ENCODE results near the gene CBX5.
"Not testable (repeated sequence)": the region's sequence is repeated elsewhere in the genome, so short reads cannot be mapped to it uniquely, and the experiment has no call there.

CBX5 gene

DNA sequence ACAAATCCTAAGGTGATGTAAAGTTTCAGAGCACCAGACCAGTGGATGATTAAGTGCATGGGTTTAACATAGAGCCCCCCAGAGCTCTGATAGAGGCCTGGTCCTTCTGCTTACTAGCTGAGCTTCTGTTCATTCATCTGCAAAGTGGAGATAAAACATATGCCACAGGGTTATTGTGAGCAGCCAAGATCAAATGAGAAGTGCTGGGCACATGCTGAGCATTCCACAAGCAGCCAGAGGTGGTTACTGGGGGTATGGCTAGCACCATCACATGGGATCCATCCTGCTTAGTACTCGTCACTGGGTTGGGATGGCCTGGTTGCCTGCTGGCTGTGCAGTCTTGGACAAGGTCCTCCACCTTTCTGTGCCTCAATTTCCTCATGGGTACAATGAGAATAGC, 73.1 kb downstream of the CBX5 start:
- in situ Hi-C loops (cut with MboI; ENCODE audit: low sequenced_read_pairs): loop anchor here (10.0 to 25.0 kb wide), 2 partner anchors 182 to 444 kb away; partner anchors contain the start of genes CISTR and HOXC6

DNA sequence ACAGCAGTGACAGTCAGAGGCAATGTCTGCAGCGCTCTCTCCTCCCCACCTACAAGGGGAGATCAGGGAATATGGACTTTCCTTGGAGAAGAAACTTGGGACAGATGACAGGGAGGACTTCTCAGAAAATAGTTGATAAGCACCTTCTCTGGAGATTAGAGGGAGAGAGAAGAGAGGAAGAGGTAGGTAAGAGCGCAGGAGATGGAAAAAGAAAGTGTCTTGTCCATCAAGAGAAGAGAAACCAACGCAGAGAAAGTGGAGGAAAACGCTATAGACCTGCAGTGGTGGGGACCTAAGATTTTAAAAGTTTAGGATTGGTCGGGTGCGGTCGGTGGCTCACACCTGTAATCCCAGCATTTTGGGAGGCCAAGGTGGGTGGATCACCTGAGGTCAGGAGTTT, 75.6 kb downstream of the CBX5 start:
- in situ Hi-C loops (cut with MboI; ENCODE audit: low sequenced_read_pairs): loop anchor here (10.0 to 25.0 kb wide), 2 partner anchors 180 to 442 kb away; partner anchors contain the start of genes CISTR and HOXC6

DNA sequence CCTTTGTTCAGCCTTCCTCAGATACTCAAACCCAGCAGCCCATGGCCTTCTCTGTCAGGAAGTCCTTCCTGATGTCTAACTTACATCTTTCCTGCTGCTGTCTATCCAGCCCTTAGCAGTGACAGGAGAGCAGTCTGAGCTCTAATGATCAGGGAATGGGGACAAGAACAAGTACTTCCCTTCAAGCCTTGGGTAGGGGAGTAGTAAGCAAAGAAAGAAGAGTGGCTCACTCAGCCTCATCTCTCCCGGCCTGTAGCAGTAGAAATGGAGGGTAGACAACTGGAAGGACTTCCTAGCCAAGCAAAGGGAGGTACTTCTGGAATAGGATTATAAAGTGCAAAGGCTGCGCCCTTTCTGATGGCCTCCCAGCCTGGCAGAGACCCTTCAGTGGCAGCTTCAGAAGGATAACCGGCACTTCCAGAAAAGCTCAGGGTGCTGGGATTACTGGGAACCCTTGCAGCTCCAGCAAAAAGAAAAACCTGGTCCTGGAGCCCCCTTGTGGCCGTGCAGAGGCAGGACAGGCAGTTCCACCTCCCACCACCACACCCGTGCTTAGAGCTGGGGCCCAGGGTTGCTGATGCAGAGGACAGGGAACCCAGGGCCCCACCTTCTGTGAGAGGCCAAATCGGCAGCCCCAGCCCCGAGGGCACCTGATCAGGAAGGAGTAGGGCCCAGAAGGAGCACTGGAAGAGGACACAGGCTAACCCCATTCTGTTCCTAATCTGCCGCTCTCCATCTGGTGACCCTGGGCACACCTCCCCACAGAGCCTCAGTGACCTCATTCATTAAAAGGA, 78.7 kb downstream of the CBX5 start:
- in situ Hi-C loops (cut with MboI; ENCODE audit: low sequenced_read_pairs): loop anchor here (10.0 to 25.0 kb wide), 2 partner anchors 176 to 439 kb away; partner anchors contain the start of genes CISTR and HOXC6

DNA sequence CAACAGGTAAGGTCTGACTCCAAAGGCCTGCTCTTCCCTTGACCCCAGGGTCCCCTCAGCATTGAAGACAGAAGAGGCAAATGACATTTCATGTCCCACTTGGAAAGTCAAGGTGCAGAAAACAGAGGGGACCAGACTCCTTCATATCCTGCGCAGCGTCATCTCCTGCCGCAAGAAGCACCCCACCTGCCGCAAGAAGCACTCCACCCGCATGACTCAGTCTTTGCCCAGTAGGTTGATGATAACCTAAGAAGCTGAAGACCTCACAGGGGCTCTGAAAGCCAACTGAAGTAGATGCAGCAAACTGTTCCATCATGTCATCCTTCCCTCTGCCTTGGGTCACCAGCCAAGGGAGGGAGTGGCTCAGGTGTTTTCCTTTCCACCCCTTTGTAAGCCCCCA, 79.5 kb downstream of the CBX5 start:
- in situ Hi-C loops (cut with MboI; ENCODE audit: low sequenced_read_pairs): loop anchor here (10.0 to 25.0 kb wide), 2 partner anchors 176 to 438 kb away; partner anchors contain the start of genes CISTR and HOXC6

DNA sequence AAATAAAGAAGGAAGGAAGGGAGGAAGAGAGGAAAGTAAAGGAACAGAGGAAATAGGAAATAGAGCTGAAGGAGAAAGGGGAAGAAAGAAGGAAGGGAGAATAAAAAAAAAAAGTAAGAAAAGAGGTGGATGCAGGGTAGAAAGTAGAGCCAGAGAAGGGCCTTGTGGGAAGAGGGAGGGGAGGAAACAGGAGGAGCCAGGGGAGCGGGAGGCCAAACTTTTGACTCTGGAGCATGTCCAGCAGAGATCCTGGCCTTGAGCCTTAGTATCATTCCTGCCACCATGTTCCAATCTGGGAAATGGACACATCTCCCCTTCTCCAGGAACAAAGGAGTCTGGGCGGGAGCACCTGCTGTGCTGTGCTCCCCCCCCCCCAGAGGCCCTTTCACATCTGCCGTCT, 80.0 kb downstream of the CBX5 start:
- in situ Hi-C loops (cut with MboI; ENCODE audit: low sequenced_read_pairs): loop anchor here (10.0 to 25.0 kb wide), 2 partner anchors 175 to 438 kb away; partner anchors contain the start of genes CISTR and HOXC6

DNA sequence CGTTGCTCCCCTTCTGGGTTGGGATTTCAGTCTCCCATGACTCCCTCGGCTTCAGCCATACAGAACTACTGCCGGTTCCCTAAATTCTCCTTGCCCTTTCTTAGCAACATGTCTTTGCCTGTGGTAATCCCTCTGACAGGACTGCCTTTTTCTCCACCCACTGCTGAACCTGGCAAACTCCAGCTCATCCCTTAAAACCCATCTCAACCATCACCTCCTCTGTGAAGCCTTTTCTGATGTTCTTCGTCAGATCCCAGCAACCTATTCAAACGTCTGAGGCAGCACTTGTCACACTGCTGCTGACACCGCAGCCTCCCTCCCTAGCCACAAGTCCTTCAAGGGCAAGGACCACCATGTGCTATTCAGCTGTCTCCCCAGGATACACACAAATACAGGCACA, 80.9 kb downstream of the CBX5 start:
- in situ Hi-C loops (cut with MboI; ENCODE audit: low sequenced_read_pairs): no loop called here

DNA sequence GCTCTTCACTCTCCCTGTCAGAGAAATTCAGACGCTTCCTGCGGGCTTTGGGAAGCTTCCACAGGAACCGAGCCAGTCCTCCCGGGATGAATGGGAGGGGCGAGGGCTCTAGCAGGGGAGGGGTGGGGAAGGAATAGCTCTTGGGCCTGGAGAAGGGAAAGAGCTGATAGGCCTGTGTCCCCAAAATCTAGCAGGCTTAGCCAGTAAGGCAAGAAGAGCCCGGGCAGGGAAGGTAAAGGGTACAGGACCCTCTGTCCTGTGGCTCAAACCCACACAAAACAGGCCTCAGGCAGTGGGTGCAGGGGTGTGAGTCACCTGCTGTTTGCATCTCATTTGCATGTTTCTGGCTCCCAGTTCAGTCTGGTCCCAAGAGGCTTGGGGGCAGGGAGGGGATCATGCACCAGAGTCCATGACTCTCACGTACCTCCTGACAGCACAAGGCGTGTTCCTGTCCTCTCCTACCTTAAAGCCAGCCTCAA, 82.5 kb downstream of the CBX5 start:
- in situ Hi-C loops (cut with MboI; ENCODE audit: low sequenced_read_pairs): no loop called here

DNA sequence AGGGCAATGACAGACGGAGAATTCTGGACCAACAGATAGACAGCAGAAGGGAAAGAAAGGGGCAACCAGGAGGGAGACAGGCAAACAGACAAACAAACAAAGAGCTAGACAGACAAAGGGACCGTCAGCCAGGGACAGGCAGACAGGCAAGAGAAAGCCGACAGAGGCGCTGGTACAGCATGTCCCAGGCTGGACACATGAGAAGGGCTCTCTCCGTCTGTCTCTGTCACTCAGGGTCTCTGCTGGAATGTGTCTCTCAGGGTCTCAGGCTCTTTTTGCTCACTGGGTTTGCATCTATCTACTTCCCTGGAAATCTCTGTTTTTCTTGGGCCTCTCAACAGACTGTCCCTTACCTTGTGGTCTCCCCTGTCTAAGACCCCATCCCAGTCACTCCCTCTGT, 82.9 kb downstream of the CBX5 start:
- in situ Hi-C loops (cut with MboI; ENCODE audit: low sequenced_read_pairs): no loop called here

DNA sequence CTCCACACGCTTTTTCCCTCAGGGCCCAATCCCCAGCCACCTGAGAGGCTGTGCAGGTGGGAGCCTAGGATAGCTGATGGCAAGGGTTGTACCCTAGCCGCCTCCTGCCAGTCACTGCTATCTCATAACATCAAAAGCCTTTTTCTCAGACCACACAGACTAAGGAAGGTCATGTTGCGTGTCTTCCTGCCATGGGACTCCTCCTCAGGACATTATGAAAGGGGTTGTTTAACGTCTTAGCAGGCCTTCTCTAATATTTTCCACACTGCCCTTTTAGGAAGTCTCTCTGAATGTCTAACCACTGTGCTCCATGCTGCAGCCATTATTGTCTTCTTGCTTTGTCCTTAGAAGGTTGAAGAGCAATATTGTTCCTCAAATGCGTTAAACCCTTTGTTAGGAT, 83.5 kb downstream of the CBX5 start:
- in situ Hi-C loops (cut with MboI; ENCODE audit: low sequenced_read_pairs): no loop called here

DNA sequence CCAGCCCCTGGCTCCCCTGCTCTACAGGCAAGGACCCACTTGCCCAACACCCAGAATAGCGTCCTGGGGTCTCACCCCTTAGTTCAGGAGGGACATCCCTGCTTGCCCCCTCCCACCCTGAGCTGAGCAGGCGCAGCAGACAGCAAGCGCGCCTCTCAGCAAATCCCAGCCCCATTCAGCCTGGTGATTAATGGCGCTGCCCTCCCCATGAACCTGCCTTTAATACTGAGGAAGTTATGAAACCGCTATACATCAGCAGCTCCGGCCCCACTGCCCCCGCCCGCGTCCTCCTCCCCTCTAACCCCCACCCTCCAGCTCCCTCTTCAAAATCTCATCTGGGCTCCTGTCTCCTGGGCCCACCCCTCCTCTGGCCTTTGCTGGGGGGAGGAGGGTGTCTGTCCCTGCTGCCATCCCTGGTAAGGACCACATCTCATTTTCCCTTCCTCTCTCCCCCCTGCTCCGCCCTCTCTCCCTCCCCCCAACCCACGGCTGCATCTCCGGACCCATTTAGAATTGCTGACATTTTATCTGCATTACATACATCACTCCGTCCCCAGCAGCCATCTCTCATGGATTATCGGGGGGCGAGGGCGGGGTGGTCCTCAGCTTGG, 84.1 kb downstream of the CBX5 start:
- in situ Hi-C loops (cut with MboI; ENCODE audit: low sequenced_read_pairs): no loop called here

DNA sequence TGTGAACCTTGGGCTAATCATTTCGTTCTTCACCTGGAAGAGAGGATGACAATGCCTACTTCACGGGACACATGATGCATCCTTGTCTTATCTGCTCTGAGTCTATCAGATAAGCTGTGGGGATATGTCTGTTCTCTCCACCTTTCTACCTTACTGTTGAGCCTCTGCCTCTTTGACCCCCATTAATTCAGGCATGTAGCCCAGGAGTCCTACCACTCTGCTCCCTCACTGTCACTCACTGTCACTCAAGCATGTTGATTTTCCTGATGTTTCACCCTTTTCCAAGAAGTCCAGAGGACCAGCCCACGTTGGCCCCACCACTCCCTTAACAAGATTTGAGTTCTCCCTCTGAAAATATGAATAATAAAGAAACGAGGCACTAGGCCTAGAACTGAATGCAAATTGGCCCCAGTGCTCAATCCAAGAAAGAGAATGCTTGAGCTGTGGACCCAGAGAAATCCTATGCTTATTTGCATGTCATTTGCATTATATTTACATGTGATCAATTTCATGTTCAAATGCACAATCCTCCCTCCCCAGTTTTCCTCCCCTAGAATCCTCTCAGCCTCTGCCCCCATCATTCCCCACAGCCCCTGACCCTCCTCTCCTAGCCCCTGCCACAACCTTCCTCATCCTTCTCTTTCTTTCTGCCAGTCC, 84.7 kb downstream of the CBX5 start:
- in situ Hi-C loops (cut with MboI; ENCODE audit: low sequenced_read_pairs): no loop called here

DNA sequence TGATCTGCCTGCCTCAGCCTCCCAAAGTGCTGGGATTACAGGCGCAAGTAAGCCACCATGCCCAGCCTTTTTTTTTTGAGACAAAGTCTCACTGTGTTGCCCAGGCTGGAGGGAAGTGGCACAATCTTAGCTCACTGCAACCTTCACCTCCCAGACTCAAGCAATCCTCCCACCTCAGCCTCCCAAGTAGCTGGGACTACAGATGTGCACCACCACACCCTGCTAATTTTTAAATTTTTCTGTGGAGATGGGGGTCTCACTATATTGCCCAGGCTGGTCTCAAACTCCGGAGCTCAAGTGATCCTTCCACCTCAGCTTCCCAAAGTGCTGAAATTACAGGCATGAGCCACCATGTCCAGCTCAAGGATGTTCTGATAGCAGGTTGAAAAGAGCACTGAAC, 85.3 kb downstream of the CBX5 start:
- in situ Hi-C loops (cut with MboI; ENCODE audit: low sequenced_read_pairs): not testable (repeated sequence)

DNA sequence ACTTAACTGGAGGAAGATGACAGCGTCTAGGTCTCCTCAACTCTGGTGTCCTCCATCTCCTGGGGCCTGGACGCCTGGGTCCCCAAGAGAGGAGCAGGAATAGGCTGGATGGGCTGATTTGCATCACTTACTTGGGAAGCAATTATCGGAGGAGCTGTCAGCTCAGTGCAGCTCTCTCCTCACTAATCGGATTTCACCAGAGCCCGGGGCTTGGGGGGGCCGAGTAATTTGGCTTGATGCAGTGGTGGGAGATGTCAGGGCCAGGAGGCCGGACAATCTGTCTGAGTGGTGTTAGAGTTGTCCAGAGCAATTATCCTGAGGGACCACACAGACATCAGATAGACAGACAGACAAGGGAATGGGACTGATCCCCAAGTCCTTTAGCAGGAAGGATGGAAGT, 86.5 kb downstream of the CBX5 start:
- in situ Hi-C loops (cut with MboI; ENCODE audit: low sequenced_read_pairs): no loop called here

DNA sequence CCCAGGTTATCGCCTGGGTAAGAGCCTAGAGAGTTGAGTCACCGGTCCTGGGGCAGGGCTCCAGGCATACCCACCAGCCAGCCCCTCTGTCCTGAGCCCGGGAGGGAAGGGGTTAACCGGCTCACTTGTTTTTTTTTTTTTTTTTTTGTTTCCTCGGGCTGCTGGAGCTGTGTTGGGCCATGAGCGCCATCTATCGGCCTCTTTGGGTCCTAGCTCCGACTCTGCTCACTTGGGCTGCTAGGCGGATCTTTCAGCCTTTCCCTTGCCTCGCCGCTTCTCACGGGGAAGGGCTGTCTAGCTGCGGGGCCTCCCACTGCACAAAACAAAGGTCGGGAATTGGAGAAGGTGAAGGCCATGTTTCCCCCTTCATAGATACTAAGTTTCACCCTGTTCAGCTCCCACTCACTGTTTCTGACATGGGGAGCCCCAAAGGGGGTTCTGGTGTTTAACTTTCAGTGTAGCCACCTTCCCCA, 88.3 kb downstream of the CBX5 start:
- in situ Hi-C loops (cut with MboI; ENCODE audit: low sequenced_read_pairs): no loop called here

DNA sequence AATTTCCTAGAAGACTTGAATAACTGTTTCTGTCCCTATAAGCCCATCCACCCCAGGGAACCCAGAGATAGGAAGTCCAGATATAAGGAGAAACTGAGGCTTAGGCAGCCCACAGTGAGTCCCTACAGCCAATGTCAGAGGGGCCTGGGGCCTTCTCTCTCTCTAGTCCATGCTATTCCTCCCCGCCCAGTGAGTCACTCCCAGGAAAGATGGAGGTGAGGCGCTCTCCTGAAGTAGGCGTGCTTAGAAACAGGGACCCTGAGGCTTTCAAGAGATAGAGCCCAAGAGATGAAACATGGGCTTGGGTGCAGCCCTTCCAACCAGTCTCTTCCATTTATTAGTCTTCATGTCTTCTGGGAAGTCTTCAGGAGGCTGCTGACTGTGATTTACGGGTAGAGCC, 88.8 kb downstream of the CBX5 start:
- in situ Hi-C loops (cut with MboI; ENCODE audit: low sequenced_read_pairs): no loop called here

DNA sequence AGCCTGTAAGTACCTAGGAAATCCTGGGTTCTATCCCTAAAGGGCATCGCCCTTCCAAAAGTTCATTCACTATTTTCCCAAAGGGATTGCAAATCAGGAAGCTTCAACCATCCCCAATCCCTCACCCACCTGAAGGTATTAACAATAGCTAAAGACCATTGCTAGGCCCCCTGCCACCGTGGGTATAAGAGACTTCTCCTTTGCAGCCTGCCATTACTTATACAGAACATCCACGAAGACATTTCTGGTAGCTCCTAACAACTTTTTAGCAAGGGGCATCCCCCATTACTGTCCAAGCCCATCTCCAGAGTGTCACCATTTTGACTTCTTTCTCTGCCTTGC, 90.8 kb downstream of the CBX5 start:
- in situ Hi-C loops (cut with MboI; ENCODE audit: low sequenced_read_pairs): no loop called here

DNA sequence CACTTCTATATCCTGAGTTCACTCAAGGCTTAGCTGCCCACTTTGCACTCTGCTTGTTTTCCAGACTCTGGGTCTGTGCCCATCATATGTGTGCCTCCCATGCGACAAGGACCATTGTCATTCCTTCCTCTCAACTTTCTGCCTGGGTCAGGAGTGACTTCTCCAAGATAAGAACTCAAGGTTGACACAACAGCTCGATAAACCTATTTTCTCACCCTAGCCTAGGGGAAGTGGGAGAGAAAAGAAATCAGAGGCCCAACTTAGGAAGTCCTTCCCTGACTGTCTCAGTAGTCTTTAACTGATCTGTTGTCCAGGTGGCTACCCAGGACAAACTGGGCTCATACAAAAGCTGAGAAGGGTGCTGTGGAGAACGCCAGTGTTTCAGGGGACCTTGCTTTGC, 92.8 kb downstream of the CBX5 start:
- in situ Hi-C loops (cut with MboI; ENCODE audit: low sequenced_read_pairs): no loop called here

DNA sequence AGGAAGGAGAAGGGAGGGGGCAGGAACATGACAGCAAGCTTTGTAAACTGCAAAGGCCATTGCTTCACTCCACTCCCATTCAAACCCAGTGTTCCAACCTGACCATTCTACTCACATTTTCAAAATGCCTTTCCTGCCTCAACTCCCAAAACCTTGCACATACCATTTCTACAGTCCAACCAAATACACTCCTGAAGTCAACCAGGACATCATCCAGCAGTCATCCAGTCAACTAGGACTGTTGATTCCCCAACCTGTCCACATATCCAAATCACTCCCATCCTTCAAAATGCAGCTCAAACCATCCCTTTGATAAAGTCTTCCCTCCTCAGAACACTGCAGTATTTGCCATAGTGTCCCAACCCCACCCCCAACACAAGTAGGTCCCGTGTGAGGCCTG, 94.0 kb downstream of the CBX5 start:
- in situ Hi-C loops (cut with MboI; ENCODE audit: low sequenced_read_pairs): no loop called here

DNA sequence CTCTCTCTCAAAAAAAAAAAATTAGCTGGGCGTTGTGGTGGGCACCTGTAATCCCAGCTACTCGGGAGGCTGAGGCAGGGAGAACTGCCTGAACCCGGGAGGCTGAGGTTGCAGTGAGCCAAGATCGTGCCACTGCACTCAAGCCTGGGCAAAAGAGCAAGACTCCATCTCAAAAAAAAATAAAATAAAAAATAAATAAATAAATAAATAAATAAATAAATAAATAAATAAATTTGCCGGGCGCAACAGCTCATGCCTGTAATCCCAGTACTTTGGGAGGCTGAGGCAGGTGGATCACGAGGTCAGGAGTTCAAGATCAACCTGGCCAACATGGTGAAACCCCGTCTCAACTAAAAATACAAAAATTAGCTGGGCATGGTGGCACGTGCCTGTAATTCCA, 94.6 kb downstream of the CBX5 start:
- in situ Hi-C loops (cut with MboI; ENCODE audit: low sequenced_read_pairs): not testable (repeated sequence)

DNA sequence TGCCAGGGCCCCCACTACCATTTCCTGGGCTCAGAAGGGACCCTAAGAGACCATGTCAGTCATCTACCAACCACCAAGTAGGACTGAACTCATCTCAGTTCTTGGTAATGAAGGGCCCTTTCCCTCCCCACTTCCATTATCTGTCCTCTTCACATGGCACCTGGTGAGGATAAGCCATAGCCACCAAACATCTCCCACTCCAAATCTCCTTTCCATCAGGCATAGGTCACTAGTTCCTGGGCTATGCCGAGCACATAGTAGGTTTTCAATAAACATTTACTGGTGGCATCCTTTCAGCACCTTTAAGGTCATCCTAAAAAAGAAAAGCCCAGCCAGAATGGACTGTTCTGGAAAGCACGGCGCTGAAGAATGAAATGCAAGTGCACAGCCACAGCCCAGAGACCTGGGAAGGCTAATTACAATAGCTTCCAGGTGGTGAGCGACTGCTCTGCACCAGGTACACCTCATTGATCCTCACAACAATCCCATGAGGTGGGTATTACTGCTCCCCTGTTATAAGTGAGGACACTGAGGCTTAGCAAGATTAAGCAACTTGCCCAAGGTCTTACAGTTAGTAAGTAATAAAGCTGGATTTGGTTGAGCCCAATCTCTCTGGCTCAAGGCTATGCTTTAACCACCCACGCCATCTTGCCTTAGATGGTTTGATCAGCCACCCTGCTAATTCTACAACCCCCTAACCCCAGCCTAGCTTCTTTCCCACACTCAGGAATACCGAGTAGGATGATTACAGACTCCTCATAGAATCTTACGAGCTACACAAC, 95.7 kb downstream of the CBX5 start:
- in situ Hi-C loops (cut with MboI; ENCODE audit: low sequenced_read_pairs): no loop called here

DNA sequence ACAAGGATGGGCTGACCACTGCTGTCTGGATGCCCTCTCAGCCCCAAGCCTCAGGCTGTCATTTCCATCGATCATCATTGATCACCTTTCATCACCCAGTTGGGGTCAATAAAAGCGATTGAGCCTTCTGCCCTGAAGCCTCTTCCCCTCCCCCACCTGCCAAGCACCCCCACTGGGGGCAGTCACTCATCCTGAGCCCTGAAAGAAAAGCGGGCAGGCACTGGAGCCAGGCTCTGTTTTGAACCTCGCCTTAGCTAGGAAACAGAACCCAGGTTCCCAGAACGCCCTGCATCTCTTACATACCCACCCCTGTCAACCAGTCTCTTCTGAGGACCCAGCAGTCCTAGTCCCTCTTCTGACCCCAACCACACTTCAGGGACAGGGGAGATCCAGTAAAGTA, 96.9 kb downstream of the CBX5 start:
- in situ Hi-C loops (cut with MboI; ENCODE audit: low sequenced_read_pairs): no loop called here

Measured in HL-60/S4 treated with retinoic acid at 250 ng/mL for 4 days and 3 days (cell line).